HCT116 (cell line): Measurements from ENCODE around the gene BCDIN3D. TPM values are rescaled to one million over a fixed set of nuclear protein-coding genes. Genes with fewer than 3 reads are reported as not detected.

Source experiments
- ATAC-seq: fragments of 200-7000 bp; cut with Tn5 transposase; 2 replicates; pipeline ENCODE4 v1.9.1; 2020; ENCODE audit warnings: mild to moderate bottlenecking, moderate library complexity
- BruUV-seq: library from RNA; stranded (reverse); fragments of 400-500 nt; replicated peaks from 2 replicates; lab custom pipeline; 2021; lab: Mats Ljungman, UMichigan
- CTCF ChIA-PET: fragments of 300-600 bp; sonication (Branson Sonifier 250); formaldehyde crosslinking; loops from one replicate; lab custom pipeline; 2021; ENCODE audit warnings: antibody characterized with exemption; lab: Charles Lee
- POLR2A ChIA-PET: fragments of 300-600, 350-600 bp; sonication (Branson Sonifier 250); formaldehyde crosslinking; loops from one replicate; lab custom pipeline; 2021; ENCODE audit warnings: antibody characterized with exemption; lab: Charles Lee
- RAD21 ChIA-PET, 2 experiments: fragments of 300-600 bp; sonication (Branson Sonifier 250); formaldehyde crosslinking; loops; one replicate each; lab custom pipeline; 2023; ENCODE audit warnings: low total read pairs in 2 of 2; ENCODE audit not compliant: uncharacterized antibody in 2 of 2, unreplicated experiment in 2 of 2, low non-redundant PET in 1 of 2; lab: Charles Lee
- DNase-seq: peaks from one replicate; pipeline ENCODE4 v3.0.0-alpha.2; 2010; ENCODE audit warnings: low read depth, low spot score
- H2AFZ ChIP-seq: fragments of 200-600 bp; shearing (Covaris generic), sonication (generic); 2 replicates; pipeline ENCODE4 v1.6.1; 2017; ENCODE audit warnings: low read depth, mixed run types, mixed read lengths, antibody characterized with exemption, low read length; ENCODE audit not compliant: poor library complexity, severe bottlenecking
- H3K27ac ChIP-seq: 2 replicates; pipeline ENCODE4 v1.5.1; 2012; ENCODE audit warnings: low read depth, low read length
- H3K27me3 ChIP-seq: fragments of 200-600 bp; sonication (generic); 2 replicates; pipeline ENCODE4 v1.6.1; 2016; ENCODE audit warnings: mixed run types, low read length, mixed read lengths; ENCODE audit not compliant: insufficient read depth
- H3K36me3 ChIP-seq, 2 experiments: fragments of 200-500 bp in 1 of 2; fragments of 200-600 bp in 1 of 2; sonication (Bioruptor generic) in 1 of 2; sonication (generic) in 1 of 2; 2 replicates each; pipeline versions ENCODE4 v1.5.1 to v1.6.1; 2014 to 2016; ENCODE audit warnings: low read length in 2 of 2, inconsistent platforms in 1 of 2, mixed read lengths in 1 of 2, mixed run types in 1 of 2; ENCODE audit not compliant: insufficient read depth in 2 of 2, control insufficient read depth in 1 of 2
- H3K4me1 ChIP-seq, 2 experiments: fragments of 200-600 bp in 1 of 2; sonication (generic) in 1 of 2; 2 replicates each; pipeline versions ENCODE4 v1.5.1 to v1.6.1; 2012 to 2017; ENCODE audit warnings: low read length in 2 of 2, inconsistent platforms in 1 of 2, mild to moderate bottlenecking in 1 of 2, mixed read lengths in 1 of 2, mixed run types in 1 of 2, moderate library complexity in 1 of 2; ENCODE audit not compliant: insufficient read depth in 2 of 2, control insufficient read depth in 1 of 2
- H3K4me2 ChIP-seq: fragments of 200-600 bp; sonication (generic); 2 replicates; pipeline ENCODE4 v1.6.1; 2017; ENCODE audit warnings: mixed run types, low read length, mixed read lengths
- H3K4me3 ChIP-seq, 2 experiments: fragments of 200-600 bp in 1 of 2; sonication (generic) in 1 of 2; replicated peaks in 1 of 2; 2 replicates each; pipeline ENCODE4 v1.5.1; 2011 to 2016; ENCODE audit warnings: low read length in 2 of 2, control low read depth in 1 of 2, low read depth in 1 of 2, mild to moderate bottlenecking in 1 of 2, mixed read lengths in 1 of 2, mixed run types in 1 of 2
- H3K79me2 ChIP-seq: fragments of 200-600 bp; sonication (generic); 2 replicates; pipeline ENCODE4 v1.6.1; 2017; ENCODE audit warnings: mild to moderate bottlenecking, mixed run types, low read length, moderate library complexity, mixed read lengths; ENCODE audit not compliant: insufficient read depth
- H3K9ac ChIP-seq: fragments of 200-600 bp; sonication (generic); 2 replicates; pipeline ENCODE4 v1.6.1; 2016; ENCODE audit warnings: low read length, mixed read lengths
- H3K9me2 ChIP-seq: fragments of 200-600 bp; sonication (generic), shearing (Covaris generic); 2 replicates; pipeline ENCODE4 v1.6.1; 2017; ENCODE audit warnings: mixed run types, mild to moderate bottlenecking, moderate library complexity; ENCODE audit not compliant: insufficient read depth
- H3K9me3 ChIP-seq, 2 experiments: fragments of 200-500 bp in 1 of 2; fragments of 200-600 bp in 1 of 2; sonication (Bioruptor generic) in 1 of 2; sonication (generic) in 1 of 2; 2 replicates each; pipeline ENCODE4 v1.6.1; 2014 to 2017; ENCODE audit warnings: low read length in 2 of 2, mixed read lengths in 2 of 2, inconsistent platforms in 1 of 2, low read depth in 1 of 2, mild to moderate bottlenecking in 1 of 2, mixed run types in 1 of 2, moderate library complexity in 1 of 2; ENCODE audit not compliant: control insufficient read depth in 1 of 2, insufficient read depth in 1 of 2
- H4K20me1 ChIP-seq: fragments of 200-600 bp; sonication (generic), shearing (Covaris generic); 2 replicates; pipeline ENCODE4 v1.6.1; 2017; ENCODE audit warnings: mixed run types, mild to moderate bottlenecking, moderate library complexity; ENCODE audit not compliant: insufficient read depth
- CEBPB ChIP-seq: IDR thresholded peaks from 2 replicates; pipeline ENCODE4 v1.6.1; 2012; ENCODE audit warnings: low read depth
- EGR1 ChIP-seq: IDR thresholded peaks from 2 replicates; pipeline ENCODE4 v1.6.1; 2012; ENCODE audit warnings: low read depth
- ELF1 ChIP-seq: IDR thresholded peaks from 2 replicates; pipeline ENCODE4 v1.6.1; 2012; ENCODE audit warnings: low read depth, borderline replicate concordance
- EZH2 ChIP-seq: fragments of 200-600 bp; sonication (generic); IDR thresholded peaks from 2 replicates; pipeline ENCODE4 v1.6.1; 2017; ENCODE audit warnings: antibody characterized with exemption, mixed run types
- POLR2A ChIP-seq: IDR thresholded peaks from 2 replicates; pipeline ENCODE4 v1.7.0; 2011; ENCODE audit warnings: borderline replicate concordance; ENCODE audit not compliant: insufficient read depth, insufficient read length; ENCODE audit errors: extremely low read depth
- SIN3A ChIP-seq: IDR thresholded peaks from 2 replicates; pipeline ENCODE4 v1.6.1; 2012; ENCODE audit warnings: low read depth
- SP1 ChIP-seq: IDR thresholded peaks from 2 replicates; pipeline ENCODE4 v1.6.1; 2012; ENCODE audit warnings: low read depth
- TCF7L2 ChIP-seq: IDR thresholded peaks from 2 replicates; pipeline ENCODE4 v1.7.0; 2011; ENCODE audit warnings: borderline replicate concordance, inconsistent platforms; ENCODE audit not compliant: insufficient read depth, insufficient read length; ENCODE audit errors: extremely low read depth
- ZFX ChIP-seq: fragments of 450-650 bp; IDR thresholded peaks from 2 replicates; pipeline ENCODE4 v1.6.1; 2017
- ZNF274 ChIP-seq: fragments of 200-500 bp; sonication (Bioruptor generic); IDR thresholded peaks from 2 replicates; pipeline ENCODE4 v1.6.1; 2014; ENCODE audit warnings: mild to moderate bottlenecking, low read depth, low read length, inconsistent platforms
- intact Hi-C: fragments of 100-400 bp; cut with micrococcal nuclease; formaldehyde crosslinking; loops from 2 replicates; pipeline ENCODE4 v1.10.0; 2022
- total RNA-seq: library from RNA; stranded (reverse); gene quantifications from one replicate; pipeline ENCODE4 v1.2.1, GENCODE V29; 2021; ENCODE audit not compliant: unreplicated experiment
- TF ChIP-seq, protein P1 (sequence below): IDR thresholded peaks from 2 replicates; pipeline ENCODE4 v1.6.1; 2012
- TF ChIP-seq, protein P2 (sequence below), 3 experiments: fragments of 200-600 bp in 1 of 3; sonication (generic) in 1 of 3; IDR thresholded peaks in 2 of 3; conservative IDR thresholded peaks in 1 of 3; 2 replicates each; pipeline ENCODE4 v1.5.1; 2012 to 2017; ENCODE audit warnings: low read depth in 2 of 3, low read length in 2 of 3, antibody characterized with exemption in 1 of 3, borderline replicate concordance in 1 of 3, control low read depth in 1 of 3, mild to moderate bottlenecking in 1 of 3, mixed read lengths in 1 of 3, mixed run types in 1 of 3, moderate library complexity in 1 of 3; ENCODE audit not compliant: insufficient read depth in 1 of 3
- TF ChIP-seq, protein P3 (sequence below): IDR thresholded peaks from 2 replicates; pipeline ENCODE4 v1.6.1; 2011; ENCODE audit warnings: mild to moderate bottlenecking, low read length, moderate library complexity; ENCODE audit not compliant: insufficient replicate concordance; ENCODE audit errors: extremely low read depth

Gene BCDIN3D
- total RNA-seq, 1 experiment from 2014 or later, result 5.7 TPM

DNA sequence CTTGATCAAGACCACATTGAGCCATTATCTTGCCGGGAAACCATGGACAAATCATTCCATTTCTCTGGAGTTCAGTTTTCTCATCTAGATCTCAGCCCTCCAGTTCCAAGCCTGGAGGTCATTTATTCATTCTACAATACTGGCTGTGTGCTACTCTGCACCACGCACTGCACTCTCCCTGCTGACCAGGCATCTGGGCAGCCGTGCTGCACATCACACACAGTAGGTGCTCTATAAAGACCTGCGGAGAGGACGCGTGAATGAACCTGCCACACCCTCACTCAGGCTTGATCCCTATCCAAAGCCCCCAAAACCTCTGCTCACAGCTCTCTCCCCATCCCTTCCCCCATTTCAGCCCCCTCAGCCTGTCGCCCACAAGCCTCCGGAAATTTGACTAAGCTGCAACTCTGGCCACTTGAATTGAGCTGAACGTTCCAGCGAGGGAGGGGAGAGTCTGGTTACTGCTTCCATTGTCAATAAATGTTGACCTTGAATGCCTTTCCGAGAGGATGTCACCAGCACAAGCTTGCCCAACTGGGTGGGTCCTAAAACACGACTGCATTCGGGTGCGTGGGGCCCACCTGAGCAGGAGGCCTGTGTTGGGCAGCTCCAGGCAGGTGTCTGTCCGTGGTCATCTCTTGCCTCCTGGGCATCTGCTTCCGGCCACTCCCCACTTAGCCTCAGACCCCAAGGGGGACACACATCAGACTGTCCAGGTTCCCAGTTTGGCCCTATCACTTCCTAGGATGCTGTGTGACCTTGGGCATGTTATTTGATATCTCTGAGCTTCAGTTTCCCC is 43.0 kb upstream of the BCDIN3D start:
- Histone ChIP-seq H3K4me1 (no peaks in the 10 kb centered on the region), H3K4me2 (no peak overlapping the region), H3K9ac (no peak overlapping the region), H3K36me3 (no peaks in the 10 kb centered on the region), H3K9me2 (no peaks in the 10 kb centered on the region), H2AFZ (no peak overlapping the region), H3K27me3 (peaks cover 10% of the 10 kb centered on the region), H3K4me3 (no peak overlapping the region), H3K79me2 (no peaks in the 10 kb centered on the region), H4K20me1 (no peaks in the 10 kb centered on the region), H3K9me3 (no peaks in the 10 kb centered on the region), H3K27ac (no peak overlapping the region)
- no peak for TF ChIP-seq ZFX
- TF ChIP-seq, protein P1, sequence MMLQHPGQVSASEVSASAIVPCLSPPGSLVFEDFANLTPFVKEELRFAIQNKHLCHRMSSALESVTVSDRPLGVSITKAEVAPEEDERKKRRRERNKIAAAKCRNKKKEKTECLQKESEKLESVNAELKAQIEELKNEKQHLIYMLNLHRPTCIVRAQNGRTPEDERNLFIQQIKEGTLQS, result no peak
- no peak for TF ChIP-seq POLR2A
- no peak for TF ChIP-seq ELF1
- no peak for TF ChIP-seq EGR1
- no peak for TF ChIP-seq SIN3A
- TF ChIP-seq EZH2, result no peak
- no peak for TF ChIP-seq CEBPB
- no peak for TF ChIP-seq ZNF274
- TF ChIP-seq TCF7L2, result no peak
- no peak for TF ChIP-seq SP1
- TF ChIP-seq, protein P2, sequence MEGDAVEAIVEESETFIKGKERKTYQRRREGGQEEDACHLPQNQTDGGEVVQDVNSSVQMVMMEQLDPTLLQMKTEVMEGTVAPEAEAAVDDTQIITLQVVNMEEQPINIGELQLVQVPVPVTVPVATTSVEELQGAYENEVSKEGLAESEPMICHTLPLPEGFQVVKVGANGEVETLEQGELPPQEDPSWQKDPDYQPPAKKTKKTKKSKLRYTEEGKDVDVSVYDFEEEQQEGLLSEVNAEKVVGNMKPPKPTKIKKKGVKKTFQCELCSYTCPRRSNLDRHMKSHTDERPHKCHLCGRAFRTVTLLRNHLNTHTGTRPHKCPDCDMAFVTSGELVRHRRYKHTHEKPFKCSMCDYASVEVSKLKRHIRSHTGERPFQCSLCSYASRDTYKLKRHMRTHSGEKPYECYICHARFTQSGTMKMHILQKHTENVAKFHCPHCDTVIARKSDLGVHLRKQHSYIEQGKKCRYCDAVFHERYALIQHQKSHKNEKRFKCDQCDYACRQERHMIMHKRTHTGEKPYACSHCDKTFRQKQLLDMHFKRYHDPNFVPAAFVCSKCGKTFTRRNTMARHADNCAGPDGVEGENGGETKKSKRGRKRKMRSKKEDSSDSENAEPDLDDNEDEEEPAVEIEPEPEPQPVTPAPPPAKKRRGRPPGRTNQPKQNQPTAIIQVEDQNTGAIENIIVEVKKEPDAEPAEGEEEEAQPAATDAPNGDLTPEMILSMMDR (IDR thresholded peaks at IDR 0.05 in 2 of 3, conservative IDR thresholded peaks at IDR 0.05 in 1 of 3; ENCODE audit: borderline replicate concordance in 1 of 3, insufficient read depth in 1 of 3, low read depth in 2 of 3, low read length in 2 of 3), result no peak
- TF ChIP-seq, protein P3, sequence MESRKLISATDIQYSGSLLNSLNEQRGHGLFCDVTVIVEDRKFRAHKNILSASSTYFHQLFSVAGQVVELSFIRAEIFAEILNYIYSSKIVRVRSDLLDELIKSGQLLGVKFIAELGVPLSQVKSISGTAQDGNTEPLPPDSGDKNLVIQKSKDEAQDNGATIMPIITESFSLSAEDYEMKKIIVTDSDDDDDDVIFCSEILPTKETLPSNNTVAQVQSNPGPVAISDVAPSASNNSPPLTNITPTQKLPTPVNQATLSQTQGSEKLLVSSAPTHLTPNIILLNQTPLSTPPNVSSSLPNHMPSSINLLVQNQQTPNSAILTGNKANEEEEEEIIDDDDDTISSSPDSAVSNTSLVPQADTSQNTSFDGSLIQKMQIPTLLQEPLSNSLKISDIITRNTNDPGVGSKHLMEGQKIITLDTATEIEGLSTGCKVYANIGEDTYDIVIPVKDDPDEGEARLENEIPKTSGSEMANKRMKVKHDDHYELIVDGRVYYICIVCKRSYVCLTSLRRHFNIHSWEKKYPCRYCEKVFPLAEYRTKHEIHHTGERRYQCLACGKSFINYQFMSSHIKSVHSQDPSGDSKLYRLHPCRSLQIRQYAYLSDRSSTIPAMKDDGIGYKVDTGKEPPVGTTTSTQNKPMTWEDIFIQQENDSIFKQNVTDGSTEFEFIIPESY, result no peak
- BruUV-seq, result no TSS peak
- ChIA-PET RAD21 (no interaction called here), POLR2A (no interaction called here), CTCF (interaction anchor here (1.4 kb wide), 1 partner anchor 81 kb away, joined by 4 read pairs; no protein-coding TSS in a partner anchor)
- intact Hi-C loops, result no loop called here
- no peak for ATAC-seq
- DNase-seq, result no peak
